ENCODE data around the gene SLC25A36.

DNA sequence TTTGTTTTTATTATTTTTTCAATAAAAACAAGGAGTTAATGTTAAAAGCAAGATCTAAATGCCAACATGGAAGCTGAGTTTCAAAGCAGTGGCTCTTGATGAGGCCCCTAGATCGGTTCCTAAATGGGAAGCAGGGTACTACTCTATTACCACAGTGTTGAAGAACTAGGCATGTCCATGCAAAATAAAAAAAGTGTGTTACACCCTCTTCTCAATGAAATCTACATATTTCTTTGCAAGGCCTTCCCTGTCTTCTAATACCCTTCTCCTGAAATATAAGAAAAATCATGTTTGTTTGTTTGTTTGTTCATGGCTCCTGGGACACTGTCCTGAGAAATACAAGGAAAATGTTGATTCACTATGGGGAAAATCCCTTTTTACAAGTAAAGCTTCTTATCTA lies 12.2 kb upstream of the SLC25A36 start:
- TF ChIP-seq ZNF416 (CRISPR knock-in tag; IDR thresholded peaks at IDR 0.05) (no peak), TEAD4 (CRISPR knock-in tag; IDR thresholded peaks at IDR 0.05) (no peak), RELA (CRISPR knock-in tag; IDR thresholded peaks at IDR 0.05; ENCODE audit: borderline replicate concordance) (no peak), ZNF396 (CRISPR knock-in tag; IDR thresholded peaks at IDR 0.05; ENCODE audit: borderline replicate concordance) (no peak), ZNF423 (CRISPR knock-in tag; IDR thresholded peaks at IDR 0.05) (no peak), JAZF1 (CRISPR knock-in tag; IDR thresholded peaks at IDR 0.05) (no peak), CREB1 (CRISPR knock-in tag; IDR thresholded peaks at IDR 0.05) (no peak), TP53 (CRISPR knock-in tag; IDR thresholded peaks at IDR 0.05) (no peak)
- TF ChIP-seq, protein P1, sequence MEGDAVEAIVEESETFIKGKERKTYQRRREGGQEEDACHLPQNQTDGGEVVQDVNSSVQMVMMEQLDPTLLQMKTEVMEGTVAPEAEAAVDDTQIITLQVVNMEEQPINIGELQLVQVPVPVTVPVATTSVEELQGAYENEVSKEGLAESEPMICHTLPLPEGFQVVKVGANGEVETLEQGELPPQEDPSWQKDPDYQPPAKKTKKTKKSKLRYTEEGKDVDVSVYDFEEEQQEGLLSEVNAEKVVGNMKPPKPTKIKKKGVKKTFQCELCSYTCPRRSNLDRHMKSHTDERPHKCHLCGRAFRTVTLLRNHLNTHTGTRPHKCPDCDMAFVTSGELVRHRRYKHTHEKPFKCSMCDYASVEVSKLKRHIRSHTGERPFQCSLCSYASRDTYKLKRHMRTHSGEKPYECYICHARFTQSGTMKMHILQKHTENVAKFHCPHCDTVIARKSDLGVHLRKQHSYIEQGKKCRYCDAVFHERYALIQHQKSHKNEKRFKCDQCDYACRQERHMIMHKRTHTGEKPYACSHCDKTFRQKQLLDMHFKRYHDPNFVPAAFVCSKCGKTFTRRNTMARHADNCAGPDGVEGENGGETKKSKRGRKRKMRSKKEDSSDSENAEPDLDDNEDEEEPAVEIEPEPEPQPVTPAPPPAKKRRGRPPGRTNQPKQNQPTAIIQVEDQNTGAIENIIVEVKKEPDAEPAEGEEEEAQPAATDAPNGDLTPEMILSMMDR (IDR thresholded peaks at IDR 0.05), result no peak
- TF ChIP-seq, protein P2, sequence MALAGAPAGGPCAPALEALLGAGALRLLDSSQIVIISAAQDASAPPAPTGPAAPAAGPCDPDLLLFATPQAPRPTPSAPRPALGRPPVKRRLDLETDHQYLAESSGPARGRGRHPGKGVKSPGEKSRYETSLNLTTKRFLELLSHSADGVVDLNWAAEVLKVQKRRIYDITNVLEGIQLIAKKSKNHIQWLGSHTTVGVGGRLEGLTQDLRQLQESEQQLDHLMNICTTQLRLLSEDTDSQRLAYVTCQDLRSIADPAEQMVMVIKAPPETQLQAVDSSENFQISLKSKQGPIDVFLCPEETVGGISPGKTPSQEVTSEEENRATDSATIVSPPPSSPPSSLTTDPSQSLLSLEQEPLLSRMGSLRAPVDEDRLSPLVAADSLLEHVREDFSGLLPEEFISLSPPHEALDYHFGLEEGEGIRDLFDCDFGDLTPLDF (CRISPR knock-in tag; IDR thresholded peaks at IDR 0.05), result no peak
- TF ChIP-seq, protein P3, sequence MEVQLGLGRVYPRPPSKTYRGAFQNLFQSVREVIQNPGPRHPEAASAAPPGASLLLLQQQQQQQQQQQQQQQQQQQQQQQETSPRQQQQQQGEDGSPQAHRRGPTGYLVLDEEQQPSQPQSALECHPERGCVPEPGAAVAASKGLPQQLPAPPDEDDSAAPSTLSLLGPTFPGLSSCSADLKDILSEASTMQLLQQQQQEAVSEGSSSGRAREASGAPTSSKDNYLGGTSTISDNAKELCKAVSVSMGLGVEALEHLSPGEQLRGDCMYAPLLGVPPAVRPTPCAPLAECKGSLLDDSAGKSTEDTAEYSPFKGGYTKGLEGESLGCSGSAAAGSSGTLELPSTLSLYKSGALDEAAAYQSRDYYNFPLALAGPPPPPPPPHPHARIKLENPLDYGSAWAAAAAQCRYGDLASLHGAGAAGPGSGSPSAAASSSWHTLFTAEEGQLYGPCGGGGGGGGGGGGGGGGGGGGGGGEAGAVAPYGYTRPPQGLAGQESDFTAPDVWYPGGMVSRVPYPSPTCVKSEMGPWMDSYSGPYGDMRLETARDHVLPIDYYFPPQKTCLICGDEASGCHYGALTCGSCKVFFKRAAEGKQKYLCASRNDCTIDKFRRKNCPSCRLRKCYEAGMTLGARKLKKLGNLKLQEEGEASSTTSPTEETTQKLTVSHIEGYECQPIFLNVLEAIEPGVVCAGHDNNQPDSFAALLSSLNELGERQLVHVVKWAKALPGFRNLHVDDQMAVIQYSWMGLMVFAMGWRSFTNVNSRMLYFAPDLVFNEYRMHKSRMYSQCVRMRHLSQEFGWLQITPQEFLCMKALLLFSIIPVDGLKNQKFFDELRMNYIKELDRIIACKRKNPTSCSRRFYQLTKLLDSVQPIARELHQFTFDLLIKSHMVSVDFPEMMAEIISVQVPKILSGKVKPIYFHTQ (CRISPR knock-in tag; IDR thresholded peaks at IDR 0.05), result no peak
- TF ChIP-seq, protein P4, sequence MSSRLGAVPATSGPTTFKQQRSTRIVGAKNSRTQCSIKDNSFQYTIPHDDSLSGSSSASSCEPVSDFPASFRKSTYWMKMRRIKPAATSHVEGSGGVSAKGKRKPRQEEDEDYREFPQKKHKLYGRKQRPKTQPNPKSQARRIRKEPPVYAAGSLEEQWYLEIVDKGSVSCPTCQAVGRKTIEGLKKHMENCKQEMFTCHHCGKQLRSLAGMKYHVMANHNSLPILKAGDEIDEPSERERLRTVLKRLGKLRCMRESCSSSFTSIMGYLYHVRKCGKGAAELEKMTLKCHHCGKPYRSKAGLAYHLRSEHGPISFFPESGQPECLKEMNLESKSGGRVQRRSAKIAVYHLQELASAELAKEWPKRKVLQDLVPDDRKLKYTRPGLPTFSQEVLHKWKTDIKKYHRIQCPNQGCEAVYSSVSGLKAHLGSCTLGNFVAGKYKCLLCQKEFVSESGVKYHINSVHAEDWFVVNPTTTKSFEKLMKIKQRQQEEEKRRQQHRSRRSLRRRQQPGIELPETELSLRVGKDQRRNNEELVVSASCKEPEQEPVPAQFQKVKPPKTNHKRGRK (CRISPR knock-in tag; IDR thresholded peaks at IDR 0.05; ENCODE audit: borderline replicate concordance), result no peak
- TF ChIP-seq, protein P5, sequence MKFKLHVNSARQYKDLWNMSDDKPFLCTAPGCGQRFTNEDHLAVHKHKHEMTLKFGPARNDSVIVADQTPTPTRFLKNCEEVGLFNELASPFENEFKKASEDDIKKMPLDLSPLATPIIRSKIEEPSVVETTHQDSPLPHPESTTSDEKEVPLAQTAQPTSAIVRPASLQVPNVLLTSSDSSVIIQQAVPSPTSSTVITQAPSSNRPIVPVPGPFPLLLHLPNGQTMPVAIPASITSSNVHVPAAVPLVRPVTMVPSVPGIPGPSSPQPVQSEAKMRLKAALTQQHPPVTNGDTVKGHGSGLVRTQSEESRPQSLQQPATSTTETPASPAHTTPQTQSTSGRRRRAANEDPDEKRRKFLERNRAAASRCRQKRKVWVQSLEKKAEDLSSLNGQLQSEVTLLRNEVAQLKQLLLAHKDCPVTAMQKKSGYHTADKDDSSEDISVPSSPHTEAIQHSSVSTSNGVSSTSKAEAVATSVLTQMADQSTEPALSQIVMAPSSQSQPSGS (CRISPR knock-in tag; IDR thresholded peaks at IDR 0.05; ENCODE audit: borderline replicate concordance, low read depth), result no peak
